CD4-positive, alpha-beta T cell (primary cell): ENCODE results near the gene FN3K. TPM values are rescaled to one million over a fixed set of nuclear protein-coding genes. Genes with fewer than 3 reads are reported as not detected.

Source experiments
- ATAC-seq: fragments of 200-7000 bp; cut with Tn5 transposase; one replicate; pipeline ENCODE4 v1.10.0; 2022; ENCODE audit warnings: mild to moderate bottlenecking; ENCODE audit not compliant: poor library complexity
- CTCF ChIA-PET: fragments of 350-600 bp; sonication (Branson Sonifier 250); formaldehyde crosslinking; loops from one replicate; lab custom pipeline; 2021; ENCODE audit warnings: antibody characterized with exemption, inconsistent platforms; lab: Charles Lee
- POLR2A ChIA-PET: fragments of 350-600 bp; sonication (Branson Sonifier 250); formaldehyde crosslinking; loops from one replicate; lab custom pipeline; 2021; ENCODE audit warnings: antibody characterized with exemption, inconsistent platforms; lab: Charles Lee
- DNase-seq, 14 experiments: peaks; one replicate each; pipeline ENCODE4 v3.0.0-alpha.2; 2013 to 2020; ENCODE audit warnings: mixed read lengths in 2 of 14
- H3K27ac ChIP-seq, 2 donors: one replicate each; pipeline versions ENCODE4 v1.5.1 to v1.7.0; 2013; ENCODE audit warnings: low read length in 2 of 2, low read depth in 1 of 2, mild to moderate bottlenecking in 1 of 2
- H3K27me3 ChIP-seq, 2 experiments: 1 replicate in 1 of 2; 2 replicates in 1 of 2; pipeline versions ENCODE4 v1.6.1 to v1.7.0; 2013; ENCODE audit warnings: low read length in 2 of 2, control low read depth in 1 of 2, mild to moderate bottlenecking in 1 of 2, moderate library complexity in 1 of 2; ENCODE audit not compliant: insufficient read depth in 2 of 2, control insufficient read depth in 1 of 2
- H3K36me3 ChIP-seq: one replicate; pipeline ENCODE4 v1.6.1; 2013; ENCODE audit warnings: low read length, control low read depth; ENCODE audit not compliant: insufficient read depth
- H3K4me1 ChIP-seq: one replicate; pipeline ENCODE4 v1.6.1; 2013; ENCODE audit warnings: low read length, control low read depth; ENCODE audit not compliant: insufficient read depth
- H3K4me3 ChIP-seq: one replicate; pipeline ENCODE4 v1.5.1; 2013; ENCODE audit warnings: mild to moderate bottlenecking, low read length, moderate library complexity
- H3K9me3 ChIP-seq, 2 experiments: 1 replicate in 1 of 2; 2 replicates in 1 of 2; pipeline versions ENCODE4 v1.6.1 to v1.7.0; 2013; ENCODE audit warnings: low read length in 2 of 2, mild to moderate bottlenecking in 2 of 2, control low read depth in 1 of 2, moderate library complexity in 1 of 2; ENCODE audit not compliant: control insufficient read depth in 1 of 2, insufficient read depth in 1 of 2
- H3K27ac Mint-ChIP-seq: one replicate; pipeline ENCODE4 v1.8.0; 2020; ENCODE audit warnings: mixed read lengths
- H3K27me3 Mint-ChIP-seq: one replicate; pipeline ENCODE4 v1.8.0; 2021; ENCODE audit warnings: mixed read lengths
- H3K36me3 Mint-ChIP-seq: one replicate; pipeline ENCODE4 v1.8.0; 2021; ENCODE audit warnings: low read depth, mixed read lengths
- H3K4me1 Mint-ChIP-seq: one replicate; pipeline ENCODE4 v1.8.0; 2021; ENCODE audit warnings: low read depth, mixed read lengths
- H3K4me3 Mint-ChIP-seq: one replicate; pipeline ENCODE4 v1.8.0; 2020; ENCODE audit warnings: mild to moderate bottlenecking, mixed read lengths
- H3K9me3 Mint-ChIP-seq: one replicate; pipeline ENCODE4 v1.8.0; 2020; ENCODE audit warnings: mixed read lengths
- intact Hi-C, 2 experiments: fragments of 100-400 bp; cut with DNase I in 1 of 2; cut with micrococcal nuclease in 1 of 2; formaldehyde crosslinking; loops; one replicate each; pipeline versions ENCODE4 v1.15.1 to v1.9.0; 2023 to 2025; cut with DNase I, micrococcal nuclease
- total RNA-seq, 174 experiments: library from RNA in 2 of 174; stranded (reverse) in 2 of 174; gene quantifications; one replicate each; pipeline ENCODE4 v1.2.3 and lab custom pipeline; 2021 to 2026
- TF ChIP-seq, protein P1 (sequence below): fragments of 200-600 bp; IDR thresholded peaks from one replicate; pipeline ENCODE4 v1.8.0; 2022; ENCODE audit warnings: antibody characterized with exemption, mild to moderate bottlenecking

Gene FN3K
- total RNA-seq, 2 experiments from 2014 or later: 4.2 to 4.9 TPM

DNA sequence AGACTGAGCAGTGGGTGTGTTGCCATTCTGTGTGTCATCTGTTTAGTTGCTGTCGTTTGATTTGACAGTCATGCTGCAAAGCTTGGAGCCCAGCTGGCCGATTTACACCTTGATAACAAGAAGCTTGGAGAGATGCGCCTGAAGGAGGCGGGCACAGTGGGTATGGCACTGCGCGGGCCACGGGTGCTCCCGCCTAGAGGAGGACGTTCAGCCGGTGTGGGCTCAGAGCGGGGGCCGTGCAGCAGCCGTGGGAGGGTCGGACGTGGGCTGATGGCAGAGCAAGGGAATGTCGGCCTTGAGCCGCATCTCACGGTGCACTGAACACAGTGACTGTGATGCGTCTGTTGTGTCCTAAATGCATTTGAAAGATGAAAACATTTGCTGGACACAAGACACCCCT, 15.2 kb upstream of the FN3K start:
- H3K4me1 Mint-ChIP-seq: peaks cover 31% of the 10 kb centered on the region
- intact Hi-C loops: no loop called here
- peaks cover 50% of the 10 kb centered on the region for H3K36me3 Mint-ChIP-seq

DNA sequence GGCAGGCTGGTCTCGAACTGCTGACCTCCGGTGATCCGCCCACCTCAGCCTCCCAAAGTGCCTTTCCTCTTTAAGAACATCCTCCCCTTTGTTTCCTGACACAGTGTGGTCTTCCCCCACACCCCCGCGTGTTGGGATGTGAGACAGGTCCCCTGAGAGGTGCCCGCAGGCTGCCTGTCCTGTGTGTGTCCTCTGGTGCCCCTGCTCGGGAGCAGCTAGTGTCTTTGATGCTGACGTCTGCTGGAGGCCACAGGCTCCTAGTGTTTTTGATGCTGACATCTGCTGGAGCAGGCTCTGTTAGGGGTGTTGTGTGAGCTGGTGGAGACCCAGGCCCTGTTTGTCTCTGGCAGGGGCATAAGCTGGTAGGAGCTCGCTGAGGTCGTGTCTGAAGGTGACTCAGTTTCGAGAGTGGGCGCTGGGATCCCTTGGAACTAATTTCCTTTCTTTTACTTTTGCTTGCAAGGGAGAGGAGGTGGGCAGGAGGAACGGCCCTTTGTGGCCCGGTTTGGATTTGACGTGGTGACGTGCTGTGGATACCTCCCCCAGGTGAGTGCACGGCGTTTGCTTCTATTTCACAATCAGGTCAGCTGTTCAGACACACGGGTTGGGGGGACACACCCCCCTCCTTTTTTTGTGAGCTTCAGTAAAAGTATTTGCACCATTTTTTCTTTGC, 12.9 kb upstream of the FN3K start:
- intact Hi-C loops: no loop called here
- Histone ChIP-seq H3K27ac (no peak overlapping the region), H3K27me3 (no peaks in the 10 kb centered on the region), H3K4me3 (no peak overlapping the region), H3K4me1 (peaks cover 10% of the 10 kb centered on the region), H3K36me3 (peaks cover 45% of the 10 kb centered on the region), H3K9me3 (no peaks in the 10 kb centered on the region)
- Mint-ChIP-seq H3K4me3 (no peak overlapping the region), H3K27ac (no peak overlapping the region), H3K9me3 (no peaks in the 10 kb centered on the region), H3K36me3 (peaks cover 59% of the 10 kb centered on the region), H3K27me3 (no peaks in the 10 kb centered on the region), H3K4me1 (peaks cover 14% of the 10 kb centered on the region)
- DNase-seq: no peak
- TF ChIP-seq, protein P1, sequence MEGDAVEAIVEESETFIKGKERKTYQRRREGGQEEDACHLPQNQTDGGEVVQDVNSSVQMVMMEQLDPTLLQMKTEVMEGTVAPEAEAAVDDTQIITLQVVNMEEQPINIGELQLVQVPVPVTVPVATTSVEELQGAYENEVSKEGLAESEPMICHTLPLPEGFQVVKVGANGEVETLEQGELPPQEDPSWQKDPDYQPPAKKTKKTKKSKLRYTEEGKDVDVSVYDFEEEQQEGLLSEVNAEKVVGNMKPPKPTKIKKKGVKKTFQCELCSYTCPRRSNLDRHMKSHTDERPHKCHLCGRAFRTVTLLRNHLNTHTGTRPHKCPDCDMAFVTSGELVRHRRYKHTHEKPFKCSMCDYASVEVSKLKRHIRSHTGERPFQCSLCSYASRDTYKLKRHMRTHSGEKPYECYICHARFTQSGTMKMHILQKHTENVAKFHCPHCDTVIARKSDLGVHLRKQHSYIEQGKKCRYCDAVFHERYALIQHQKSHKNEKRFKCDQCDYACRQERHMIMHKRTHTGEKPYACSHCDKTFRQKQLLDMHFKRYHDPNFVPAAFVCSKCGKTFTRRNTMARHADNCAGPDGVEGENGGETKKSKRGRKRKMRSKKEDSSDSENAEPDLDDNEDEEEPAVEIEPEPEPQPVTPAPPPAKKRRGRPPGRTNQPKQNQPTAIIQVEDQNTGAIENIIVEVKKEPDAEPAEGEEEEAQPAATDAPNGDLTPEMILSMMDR: no peak
- POLR2A ChIA-PET: no interaction called here
- CTCF ChIA-PET: no interaction called here
- no peak for ATAC-seq

More for the DNA sequence above, 15.2 kb upstream of the FN3K start:
- H3K27ac ChIP-seq: no peak overlapping the region
- DNase-seq: no peak
- Mint-ChIP-seq H3K9me3 (no peaks in the 10 kb centered on the region), H3K27ac (no peak overlapping the region), H3K27me3 (no peaks in the 10 kb centered on the region), H3K4me3 (no peak overlapping the region)
- ChIA-PET POLR2A (no interaction called here), CTCF (no interaction called here)
- H3K4me3 ChIP-seq: no peak overlapping the region
- H3K4me1 ChIP-seq: peaks cover 24% of the 10 kb centered on the region
- no peaks in the 10 kb centered on the region for H3K9me3 ChIP-seq
- H3K36me3 ChIP-seq: peaks cover 30% of the 10 kb centered on the region
- no peak for ATAC-seq
- H3K27me3 ChIP-seq: no peaks in the 10 kb centered on the region
- TF ChIP-seq, protein P1: no peak

DNA sequence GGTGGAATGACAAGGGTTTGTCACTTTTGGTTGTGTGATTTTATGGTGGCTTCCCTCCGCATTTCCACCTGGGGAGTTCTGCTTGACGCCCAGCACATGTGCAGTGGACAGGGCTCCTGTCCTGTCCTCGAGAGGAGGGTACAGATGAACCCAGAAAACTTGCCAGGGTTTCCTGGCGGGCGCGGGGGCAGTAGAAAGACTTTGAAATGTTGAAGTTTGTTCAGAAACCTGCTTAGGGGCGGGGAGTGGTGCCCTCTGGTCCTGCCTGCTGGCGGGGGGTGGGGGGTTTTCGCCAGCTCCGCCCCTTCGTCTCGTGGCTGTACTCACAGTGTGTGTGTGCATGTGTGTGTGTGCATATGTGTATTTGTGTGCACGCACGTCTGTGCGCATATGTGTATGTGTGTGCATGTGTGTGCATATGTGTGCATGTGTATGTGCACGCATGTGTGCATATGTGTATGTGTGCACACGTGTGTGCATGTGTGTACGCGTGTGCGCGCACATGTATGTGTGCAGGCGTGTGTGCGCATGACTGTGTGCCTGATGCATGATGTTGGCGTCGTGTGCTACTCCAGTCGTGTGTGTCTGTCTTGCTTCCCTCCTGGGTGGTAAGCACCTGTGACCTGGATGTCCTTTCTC, 12.1 kb upstream of the FN3K start:
- intact Hi-C loops: no loop called here
- POLR2A ChIA-PET: no interaction called here
- DNase-seq (no peak), ATAC-seq (no peak)
- Histone ChIP-seq H3K27me3 (no peaks in the 10 kb centered on the region), H3K4me3 (no peak overlapping the region), H3K36me3 (peaks cover 49% of the 10 kb centered on the region), H3K9me3 (no peaks in the 10 kb centered on the region), H3K4me1 (peaks cover 1% of the 10 kb centered on the region), H3K27ac (no peak overlapping the region)
- TF ChIP-seq, protein P1: no peak
- H3K4me1 Mint-ChIP-seq: peaks cover 5% of the 10 kb centered on the region
- no peak overlapping the region for H3K27ac Mint-ChIP-seq
- CTCF ChIA-PET: no interaction called here
- no peak overlapping the region for H3K4me3 Mint-ChIP-seq
- peaks cover 58% of the 10 kb centered on the region for H3K36me3 Mint-ChIP-seq
- no peaks in the 10 kb centered on the region for H3K9me3 Mint-ChIP-seq
- no peaks in the 10 kb centered on the region for H3K27me3 Mint-ChIP-seq
